Astrocyte (in vitro differentiated cells and primary cell): Measurements from ENCODE around the gene PRKD1. TPM values are rescaled to one million over a fixed set of nuclear protein-coding genes. Genes with fewer than 3 reads are reported as not detected.

Experiments used
- DNase-seq: peaks from one replicate; pipeline ENCODE4 v3.0.0-alpha.2; 2010; ENCODE audit warnings: low read depth
- FAIRE-seq: peaks from 2 replicates; lab custom pipeline; 2011; peaks lifted over from hg19 to GRCh38; lab: Jason Lieb, UNC
- H2AFZ ChIP-seq: 2 replicates; pipeline ENCODE4 v1.6.0; 2012; ENCODE audit warnings: low read depth, low read length, inconsistent platforms
- H3K27ac ChIP-seq: 2 replicates; pipeline ENCODE4 v1.5.1; 2011; ENCODE audit warnings: low read depth, low read length, inconsistent platforms
- H3K27me3 ChIP-seq: 2 replicates; pipeline ENCODE4 v1.6.0; 2011; ENCODE audit warnings: low read length, inconsistent platforms; ENCODE audit not compliant: insufficient read depth
- H3K36me3 ChIP-seq: 2 replicates; pipeline ENCODE4 v1.5.1; 2011; ENCODE audit warnings: low read length, inconsistent platforms; ENCODE audit not compliant: insufficient read depth
- H3K4me1 ChIP-seq: 2 replicates; pipeline ENCODE4 v1.5.1; 2011; ENCODE audit warnings: low read length, inconsistent platforms; ENCODE audit not compliant: insufficient read depth
- H3K4me2 ChIP-seq: 2 replicates; pipeline ENCODE4 v1.6.0; 2012; ENCODE audit warnings: low read length, inconsistent platforms
- H3K4me3 ChIP-seq: 2 replicates; pipeline ENCODE4 v1.5.1; 2011; ENCODE audit warnings: low read depth, mild to moderate bottlenecking, low read length, inconsistent platforms; ENCODE audit not compliant: insufficient read depth
- H3K79me2 ChIP-seq: 2 replicates; pipeline ENCODE4 v1.6.0; 2012; ENCODE audit warnings: mild to moderate bottlenecking, low read length, inconsistent platforms; ENCODE audit not compliant: insufficient read depth
- H3K9ac ChIP-seq: 2 replicates; pipeline ENCODE4 v1.6.0; 2012; ENCODE audit warnings: mild to moderate bottlenecking, low read length, inconsistent platforms
- H3K9me3 ChIP-seq: 2 replicates; pipeline ENCODE4 v1.5.1; 2012; ENCODE audit warnings: low read depth, mild to moderate bottlenecking, low read length, inconsistent platforms; ENCODE audit not compliant: insufficient read depth
- H4K20me1 ChIP-seq: 2 replicates; pipeline ENCODE4 v1.6.0; 2012; ENCODE audit warnings: low read length, inconsistent platforms; ENCODE audit not compliant: insufficient read depth
- H3K27ac Mint-ChIP-seq: one replicate; pipeline ENCODE4 v1.8.0; 2021; ENCODE audit warnings: mild to moderate bottlenecking, mixed read lengths; ENCODE audit not compliant: unreplicated experiment
- H3K27me3 Mint-ChIP-seq: one replicate; pipeline ENCODE4 v1.8.0; 2021; ENCODE audit warnings: low read depth, mixed read lengths; ENCODE audit not compliant: unreplicated experiment
- H3K36me3 Mint-ChIP-seq: one replicate; pipeline ENCODE4 v1.8.0; 2021; ENCODE audit warnings: low read depth, mixed read lengths; ENCODE audit not compliant: unreplicated experiment
- H3K4me1 Mint-ChIP-seq: one replicate; pipeline ENCODE4 v1.8.0; 2021; ENCODE audit warnings: low read depth, mixed read lengths; ENCODE audit not compliant: unreplicated experiment
- H3K4me3 Mint-ChIP-seq: one replicate; pipeline ENCODE4 v1.8.0; 2021; ENCODE audit warnings: mild to moderate bottlenecking, moderate library complexity, mixed read lengths; ENCODE audit not compliant: unreplicated experiment
- H3K9me3 Mint-ChIP-seq: one replicate; pipeline ENCODE4 v1.8.0; 2021; ENCODE audit warnings: mild to moderate bottlenecking, mixed read lengths; ENCODE audit not compliant: unreplicated experiment
- CTCF ChIP-seq: IDR thresholded peaks from 2 replicates; pipeline ENCODE4 v1.5.1; 2011; ENCODE audit warnings: low read depth, mild to moderate bottlenecking, inconsistent platforms, low read length, moderate library complexity; ENCODE audit not compliant: insufficient read depth
- EZH2 ChIP-seq: IDR thresholded peaks from 2 replicates; pipeline ENCODE4 v1.6.1; 2012; ENCODE audit warnings: mild to moderate bottlenecking, low read length, inconsistent platforms; ENCODE audit not compliant: insufficient read depth
- total RNA-seq: library from RNA; stranded (reverse); gene quantifications from 2 replicates; pipeline ENCODE4 v1.2.1, GENCODE V29; 2021

Gene PRKD1
- total RNA-seq, 1 donor from 2014 or later: 5.9 TPM

GRCh38 chr14:29796853-29797252 is 130.8 kb downstream of the PRKD1 start:
- Histone ChIP-seq H2AFZ (no peak overlapping the region), H3K4me2 (no peak overlapping the region), H3K4me1 (no peaks in the 10 kb centered on the region), H3K9ac (no peak overlapping the region), H3K4me3 (no peak overlapping the region), H3K27ac (no peak overlapping the region), H3K79me2 (no peaks in the 10 kb centered on the region), H3K27me3 (no peaks in the 10 kb centered on the region), H3K36me3 (no peaks in the 10 kb centered on the region), H4K20me1 (no peaks in the 10 kb centered on the region), H3K9me3 (no peaks in the 10 kb centered on the region)
- H3K27me3 Mint-ChIP-seq: no peaks in the 10 kb centered on the region
- no peaks in the 10 kb centered on the region for H3K36me3 Mint-ChIP-seq
- FAIRE-seq (no peak), DNase-seq (no peak)
- no peak overlapping the region for H3K4me3 Mint-ChIP-seq
- no peaks in the 10 kb centered on the region for H3K9me3 Mint-ChIP-seq
- TF ChIP-seq EZH2: no peak
- TF ChIP-seq CTCF: no peak
- H3K27ac Mint-ChIP-seq: no peak overlapping the region
- H3K4me1 Mint-ChIP-seq: peaks cover 4% of the 10 kb centered on the region

- Mint-ChIP-seq H3K27me3 (no peaks in the 10 kb centered on the region), H3K4me1 (peaks cover 1% of the 10 kb centered on the region), H3K27ac (no peak overlapping the region), H3K9me3 (peaks cover 1% of the 10 kb centered on the region), H3K36me3 (no peaks in the 10 kb centered on the region), H3K4me3 (no peak overlapping the region)
- H3K36me3 ChIP-seq: no peaks in the 10 kb centered on the region
- no peak overlapping the region for H3K4me3 ChIP-seq
- H3K79me2 ChIP-seq: no peaks in the 10 kb centered on the region
- no peak overlapping the region for H3K9ac ChIP-seq
- H3K4me1 ChIP-seq: no peaks in the 10 kb centered on the region
- FAIRE-seq: no peak
- no peaks in the 10 kb centered on the region for H3K9me3 ChIP-seq
- no peak overlapping the region for H2AFZ ChIP-seq
- TF ChIP-seq EZH2: no peak
- no peaks in the 10 kb centered on the region for H3K27me3 ChIP-seq
- H3K4me2 ChIP-seq: no peak overlapping the region
- DNase-seq: no peak
- H4K20me1 ChIP-seq: no peaks in the 10 kb centered on the region
- no peak overlapping the region for H3K27ac ChIP-seq
Observed at GRCh38 chr14:29789475-29789874, 138.2 kb downstream of the PRKD1 start.

GRCh38 chr14:29788093-29788492 is 139.6 kb downstream of the PRKD1 start:
- Histone ChIP-seq H3K27me3 (no peaks in the 10 kb centered on the region), H3K4me2 (no peak overlapping the region), H3K9ac (no peak overlapping the region), H3K79me2 (no peaks in the 10 kb centered on the region), H3K36me3 (no peaks in the 10 kb centered on the region), H3K27ac (no peak overlapping the region), H3K9me3 (no peaks in the 10 kb centered on the region), H2AFZ (no peak overlapping the region), H3K4me1 (no peaks in the 10 kb centered on the region), H3K4me3 (no peak overlapping the region), H4K20me1 (no peaks in the 10 kb centered on the region)
- Mint-ChIP-seq H3K27me3 (no peaks in the 10 kb centered on the region), H3K9me3 (peaks cover 4% of the 10 kb centered on the region), H3K36me3 (no peaks in the 10 kb centered on the region), H3K4me1 (no peaks in the 10 kb centered on the region), H3K27ac (no peak overlapping the region), H3K4me3 (no peak overlapping the region)
- TF ChIP-seq CTCF (no peak), EZH2 (no peak)
- FAIRE-seq (no peak), DNase-seq (no peak)
